Activated T-cell treated with anti-CD3 and anti-CD28 coated beads for 4 hours (primary cell): ENCODE measurements around the gene PKN2.
"Not testable (repeated sequence)": the region's sequence is repeated elsewhere in the genome, so short reads cannot be mapped to it uniquely, and the experiment has no call there.

Source experiments
- DNase-seq: peaks from one replicate; pipeline ENCODE4 v3.0.0-alpha.2; 2020

The PKN2 gene

GRCh38 chr1:88800382-88801051, 116.4 kb downstream of the PKN2 start:
- DNase-seq = peak; percentile 33

- no peak for DNase-seq
Observed at GRCh38 chr1:88801575-88802208, 117.6 kb downstream of the PKN2 start.

- DNase-seq = no peak
Observed at GRCh38 chr1:88802404-88802803, 118.3 kb downstream of the PKN2 start.

GRCh38 chr1:88802950-88803349, 118.9 kb downstream of the PKN2 start:
- no peak for DNase-seq

- no peak for DNase-seq
Observed at GRCh38 chr1:88803444-88803843, 119.4 kb downstream of the PKN2 start.

- DNase-seq = no peak
Observed at GRCh38 chr1:88812366-88812765, 128.3 kb downstream of the PKN2 start.

GRCh38 chr1:88813471-88813870, 129.4 kb downstream of the PKN2 start:
- no peak for DNase-seq

GRCh38 chr1:88819642-88820041, 135.6 kb downstream of the PKN2 start:
- DNase-seq = not testable (repeated sequence)

GRCh38 chr1:88825721-88826120, 141.6 kb downstream of the PKN2 start:
- no peak for DNase-seq

- DNase-seq = no peak
Observed at GRCh38 chr1:88847643-88848042, 163.6 kb downstream of the PKN2 start.

GRCh38 chr1:88851303-88852063, 167.4 kb downstream of the PKN2 start:
- DNase-seq = no peak

GRCh38 chr1:88867743-88868521, 183.9 kb downstream of the PKN2 start:
- DNase-seq = no peak

- not testable (repeated sequence) for DNase-seq
Observed at GRCh38 chr1:88869644-88870043, 185.6 kb downstream of the PKN2 start.

GRCh38 chr1:88873737-88874349, 189.8 kb downstream of the PKN2 start:
- no peak for DNase-seq

- no peak for DNase-seq
Observed at GRCh38 chr1:88875595-88875994, 191.5 kb downstream of the PKN2 start.

- DNase-seq = no peak
Observed at GRCh38 chr1:88876573-88877365, 192.7 kb downstream of the PKN2 start.

- no peak for DNase-seq
Observed at GRCh38 chr1:88877382-88877825, 193.3 kb downstream of the PKN2 start.

GRCh38 chr1:88877911-88878310, 193.8 kb downstream of the PKN2 start:
- DNase-seq = no peak

- DNase-seq = no peak
Observed at GRCh38 chr1:88878731-88879130, 194.7 kb downstream of the PKN2 start.

GRCh38 chr1:88880717-88881116, 196.6 kb downstream of the PKN2 start:
- DNase-seq = not testable (repeated sequence)

- no peak for DNase-seq
Observed at GRCh38 chr1:88883156-88883555, 199.1 kb downstream of the PKN2 start.
